Esophagus mucosa (tissue), 1 donor: Measurements from ENCODE around the gene RALB. TPM values are rescaled to one million over a fixed set of nuclear protein-coding genes. Genes with fewer than 3 reads are reported as not detected.
A peak's percentile ranks its signal among the peaks of the same experiment; 100 is the strongest.
"Not testable (repeated sequence)": the region's sequence is repeated elsewhere in the genome, so short reads cannot be mapped to it uniquely, and the experiment has no call there.

Experiments
- ATAC-seq: fragments of 200-7000 bp; cut with Tn5 transposase; one replicate; pipeline ENCODE4 v1.9.1; 2020
- total RNA-seq: library from RNA; stranded (reverse); gene quantifications from one replicate; pipeline ENCODE4 v1.2.4, GENCODE V29; 2023
- donor health status: DM: yes; HTN: yes; CAD: no.

Gene RALB
- total RNA-seq, 1 donor from 2014 or later, result 81.2 TPM

DNA sequence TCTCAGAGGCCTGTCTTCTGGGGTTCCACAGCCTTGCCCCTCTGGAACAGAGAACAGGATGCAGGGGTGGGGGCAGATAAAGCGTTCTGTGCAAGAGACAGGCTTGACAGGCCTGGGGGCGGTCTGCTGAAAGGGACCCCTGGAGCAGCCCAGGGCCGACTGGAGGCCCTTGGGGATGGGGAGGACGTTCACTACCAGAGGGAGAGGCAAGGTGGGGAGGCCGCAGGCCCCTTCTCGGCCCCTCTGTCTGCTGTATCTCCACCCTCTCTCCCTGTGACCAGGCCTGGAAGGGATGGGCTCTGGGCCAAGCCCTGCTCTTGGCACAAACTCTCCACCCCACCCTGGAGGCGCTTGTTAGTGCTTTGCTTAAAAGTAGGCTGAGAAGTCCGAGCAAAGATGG is 66.0 kb downstream of the RALB start:
- no peak for ATAC-seq

DNA sequence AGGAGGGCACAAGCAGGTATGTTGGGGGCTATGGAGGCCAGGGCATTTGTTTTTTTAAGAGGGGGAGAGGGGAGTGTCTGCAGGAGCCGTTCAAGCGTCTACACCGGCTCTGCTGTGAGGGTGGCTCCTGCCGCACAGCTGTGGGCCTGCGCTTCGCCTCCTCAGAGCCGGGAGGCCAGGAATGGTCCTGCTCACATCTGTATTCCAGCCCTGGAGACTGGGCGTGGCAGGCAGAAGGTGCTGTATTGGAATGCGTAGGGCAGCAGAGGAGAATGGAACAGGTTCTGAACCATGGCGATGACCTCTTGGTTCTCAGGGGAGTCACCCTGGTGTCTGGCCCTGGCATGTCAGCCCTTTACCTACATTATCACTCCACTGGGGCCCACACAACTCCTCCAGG is 66.5 kb downstream of the RALB start:
- ATAC-seq, result no peak

DNA sequence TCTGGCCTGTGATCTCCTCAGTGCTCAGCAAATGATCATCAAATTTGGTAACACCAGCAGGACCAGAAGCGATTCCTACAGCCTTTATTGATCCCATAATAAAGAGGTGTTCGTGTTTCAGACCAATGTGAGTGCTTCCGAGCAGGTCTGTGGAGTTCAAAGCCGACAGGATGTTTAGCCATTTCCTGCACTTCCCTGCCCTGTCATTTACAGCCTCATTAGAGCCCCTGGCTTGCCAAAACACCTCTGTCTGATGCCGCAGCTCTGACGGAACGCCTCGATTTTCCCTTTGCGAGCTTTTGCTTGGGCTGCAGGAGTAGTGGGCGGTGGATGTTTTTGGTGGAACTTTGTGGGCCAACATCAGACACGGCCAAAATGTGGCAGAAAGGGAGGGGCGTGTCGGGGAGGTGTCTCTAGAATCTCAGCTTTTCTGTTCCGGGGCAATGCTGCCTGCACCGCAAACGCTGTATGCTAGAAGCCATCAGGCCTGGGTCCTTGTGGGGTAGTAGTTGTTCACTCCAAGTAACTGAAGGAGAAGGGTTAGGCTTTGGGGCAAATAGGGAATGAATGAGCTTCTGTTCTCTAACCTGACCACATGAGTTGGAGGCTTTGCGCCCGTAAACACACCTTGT is 67.2 kb downstream of the RALB start:
- no peak for ATAC-seq

DNA sequence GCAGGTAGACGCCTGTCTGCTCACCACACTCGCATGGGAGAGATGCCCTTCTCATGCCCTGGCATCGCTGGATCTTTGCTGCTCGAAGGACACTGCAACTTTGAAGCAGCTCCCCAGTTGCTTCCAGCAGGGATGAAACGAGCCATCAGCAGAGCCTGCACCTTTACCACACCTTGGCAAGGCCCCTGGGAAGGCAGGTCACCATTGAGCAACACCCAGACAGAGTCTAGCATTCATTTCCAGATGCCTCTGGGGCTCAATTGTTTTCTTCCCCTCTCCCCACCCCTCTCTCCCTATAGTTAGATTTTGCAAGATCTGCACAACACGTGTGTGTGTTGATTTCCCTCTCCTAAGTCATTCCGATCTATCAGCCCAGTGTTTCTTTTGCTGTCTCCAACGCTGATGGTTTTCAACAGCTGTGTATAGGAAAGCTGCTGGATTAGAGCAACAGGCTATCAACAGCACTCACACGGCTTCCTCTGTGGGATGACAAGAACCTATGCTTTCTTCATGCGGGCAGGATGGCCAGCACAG is 67.7 kb downstream of the RALB start:
- ATAC-seq, result peak; percentile 79

DNA sequence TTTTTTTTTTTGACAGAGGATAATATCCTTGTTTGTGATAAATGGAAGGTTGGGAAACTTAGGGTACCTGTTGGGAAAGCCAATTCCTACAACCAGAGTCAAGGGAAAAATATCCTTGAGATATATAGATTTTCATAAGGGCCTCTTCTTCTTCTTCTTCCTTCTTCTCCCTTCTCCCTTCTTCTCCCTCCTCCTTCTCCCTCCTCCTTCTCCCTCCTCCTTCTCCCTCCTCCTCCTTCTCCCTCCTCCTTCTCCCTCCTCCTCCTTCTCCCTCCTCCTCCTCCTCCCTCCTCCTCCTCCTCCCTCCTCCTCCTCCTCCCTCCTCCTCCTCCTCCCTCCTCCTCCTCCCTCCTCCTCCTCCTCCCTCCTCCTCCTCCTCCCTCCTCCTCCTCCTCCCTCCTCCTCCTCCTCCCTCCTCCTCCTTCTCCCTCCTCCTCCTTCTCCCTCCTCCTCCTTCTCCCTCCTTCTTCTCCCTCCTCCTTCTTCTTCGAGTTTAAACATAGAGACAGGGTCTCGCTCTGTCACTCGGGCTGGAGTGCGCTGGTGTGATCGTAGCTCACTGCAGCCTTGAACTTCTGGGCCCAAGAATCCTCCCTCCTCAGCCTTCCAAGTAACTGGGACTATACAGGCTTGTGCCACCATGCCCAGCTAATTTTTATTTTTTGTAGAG is 68.4 kb downstream of the RALB start:
- not testable (repeated sequence) for ATAC-seq

DNA sequence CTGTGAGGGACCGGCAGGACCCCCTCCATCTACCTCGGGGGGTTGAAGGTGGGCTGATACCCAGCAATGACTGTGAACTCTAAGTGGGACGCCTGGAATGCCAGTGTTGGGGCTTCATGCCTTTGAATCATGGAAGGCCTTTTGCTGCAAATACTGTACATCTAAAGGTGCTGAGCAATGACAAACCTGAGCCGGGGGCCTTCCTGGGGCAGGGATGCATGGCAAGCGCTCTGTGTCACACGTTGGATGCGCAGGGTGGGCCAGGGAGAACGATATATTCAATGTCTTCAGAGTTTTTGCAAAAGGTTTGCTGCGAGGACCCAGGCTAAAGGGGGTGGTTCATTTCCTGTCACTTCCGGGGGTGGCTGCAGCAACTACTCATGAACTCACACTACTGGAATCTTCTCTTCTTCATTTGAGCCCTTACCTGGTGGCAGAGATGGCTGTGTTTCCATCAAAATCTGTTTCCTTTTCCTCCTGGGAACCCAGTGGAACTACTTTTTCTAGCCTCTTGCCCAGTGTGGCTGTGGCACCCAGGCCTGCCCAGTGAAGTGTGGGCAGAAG is 69.2 kb downstream of the RALB start:
- ATAC-seq, result no peak

DNA sequence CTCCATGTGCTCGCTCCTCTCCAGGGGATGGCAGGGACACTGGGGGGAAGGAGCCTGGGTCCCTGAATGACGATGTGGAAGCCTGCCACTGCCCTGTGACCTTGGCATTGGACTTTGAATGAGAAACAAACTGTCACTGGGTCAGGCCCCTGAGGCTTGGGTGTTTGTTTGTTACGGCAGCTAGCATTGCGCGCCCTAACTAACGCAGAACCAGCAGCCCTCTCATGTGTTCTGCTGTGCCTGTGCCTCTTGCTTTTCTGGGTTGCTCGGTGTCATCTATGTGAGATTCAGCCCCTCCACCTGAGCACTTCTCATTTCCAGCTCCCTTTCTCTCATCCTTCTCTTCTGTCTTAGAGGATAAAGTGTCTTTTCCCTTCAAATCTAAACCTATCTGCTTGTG is 69.7 kb downstream of the RALB start:
- no peak for ATAC-seq

DNA sequence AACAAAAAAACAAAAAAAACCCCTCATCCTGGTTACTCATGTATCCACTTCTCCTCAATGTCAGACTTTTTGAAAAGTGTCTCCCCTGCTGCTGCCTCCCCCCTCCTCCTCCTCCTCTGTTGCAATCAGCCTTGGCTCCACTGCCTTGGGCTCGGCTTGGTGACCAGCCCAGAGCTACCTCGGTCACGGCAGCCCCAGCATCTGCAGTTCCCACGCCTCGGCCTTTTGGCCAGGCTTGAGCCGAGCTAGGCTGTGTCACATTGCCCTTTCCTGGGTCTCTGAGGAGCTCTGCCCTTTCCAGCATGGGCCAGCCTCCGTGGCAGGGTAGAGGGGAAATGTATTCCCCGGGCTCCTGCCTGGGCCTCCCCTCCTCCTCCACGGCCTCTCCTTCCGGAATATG is 70.6 kb downstream of the RALB start:
- ATAC-seq, result no peak

DNA sequence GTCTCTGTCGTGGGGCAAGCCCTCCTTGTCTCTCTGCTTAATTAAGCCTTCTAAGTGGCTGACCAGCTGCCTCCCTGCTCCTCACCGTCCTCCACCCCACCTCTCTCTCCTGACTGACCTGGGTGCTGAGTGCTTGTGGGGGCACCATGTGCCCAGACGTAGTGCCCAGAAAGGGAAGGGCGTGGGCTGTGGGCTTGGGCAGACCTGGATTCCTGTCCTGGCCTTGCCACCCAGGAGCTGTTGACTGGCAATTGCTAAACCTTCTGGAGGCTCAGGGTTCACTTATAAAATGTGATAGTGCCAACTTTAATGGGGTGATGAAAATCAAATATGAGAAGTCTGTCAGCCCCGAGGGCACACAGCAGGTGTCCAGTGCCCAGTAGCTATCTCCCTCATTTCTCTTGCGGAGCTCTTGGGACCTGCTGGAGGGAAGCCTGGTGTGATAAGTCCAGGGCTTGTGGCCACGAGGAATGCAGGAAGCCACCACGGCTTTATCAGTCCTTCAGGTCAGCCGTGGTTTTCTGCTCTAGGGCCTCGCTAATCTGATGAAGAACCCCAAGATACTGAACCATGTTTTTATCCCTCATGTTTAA is 71.3 kb downstream of the RALB start:
- ATAC-seq, result no peak

DNA sequence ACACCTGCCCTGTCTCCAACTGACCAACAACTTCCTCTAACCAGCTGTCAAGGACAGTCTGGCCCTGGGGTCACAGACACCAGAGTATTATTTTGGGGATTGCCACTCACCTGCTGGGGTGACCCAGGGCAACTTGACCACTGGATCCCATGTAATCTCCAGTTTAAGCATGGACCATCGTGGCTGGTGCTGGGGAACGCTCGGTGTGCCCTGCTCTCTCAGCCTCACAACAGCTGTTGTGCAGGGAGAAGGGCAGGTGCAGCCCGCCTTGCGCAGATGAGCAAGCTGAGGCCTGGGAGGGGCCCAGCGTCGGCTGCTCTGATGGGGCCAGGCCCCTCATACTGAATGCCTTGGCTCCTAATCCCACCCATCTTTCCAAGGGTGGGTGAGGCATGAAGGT is 72.3 kb downstream of the RALB start:
- no peak for ATAC-seq

DNA sequence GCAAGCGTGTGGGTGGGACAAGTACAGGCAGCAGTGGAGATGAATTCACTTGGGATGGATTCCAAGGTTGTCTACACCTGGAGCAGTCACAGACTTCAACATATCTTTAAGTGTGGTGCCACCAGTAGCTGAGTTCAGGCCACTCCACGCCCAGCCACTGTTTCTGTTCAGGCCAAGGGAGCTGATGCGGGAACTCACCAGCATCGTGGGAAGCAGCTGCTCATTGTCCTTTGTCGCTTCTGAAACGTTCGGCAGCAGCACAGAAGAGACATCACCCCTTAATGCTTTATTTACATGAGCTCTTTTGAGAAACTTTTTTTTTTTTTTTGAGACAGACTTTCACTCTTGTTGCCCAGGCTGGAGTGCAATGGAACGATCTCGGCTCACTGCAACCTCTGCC is 73.4 kb downstream of the RALB start:
- ATAC-seq, result no peak

DNA sequence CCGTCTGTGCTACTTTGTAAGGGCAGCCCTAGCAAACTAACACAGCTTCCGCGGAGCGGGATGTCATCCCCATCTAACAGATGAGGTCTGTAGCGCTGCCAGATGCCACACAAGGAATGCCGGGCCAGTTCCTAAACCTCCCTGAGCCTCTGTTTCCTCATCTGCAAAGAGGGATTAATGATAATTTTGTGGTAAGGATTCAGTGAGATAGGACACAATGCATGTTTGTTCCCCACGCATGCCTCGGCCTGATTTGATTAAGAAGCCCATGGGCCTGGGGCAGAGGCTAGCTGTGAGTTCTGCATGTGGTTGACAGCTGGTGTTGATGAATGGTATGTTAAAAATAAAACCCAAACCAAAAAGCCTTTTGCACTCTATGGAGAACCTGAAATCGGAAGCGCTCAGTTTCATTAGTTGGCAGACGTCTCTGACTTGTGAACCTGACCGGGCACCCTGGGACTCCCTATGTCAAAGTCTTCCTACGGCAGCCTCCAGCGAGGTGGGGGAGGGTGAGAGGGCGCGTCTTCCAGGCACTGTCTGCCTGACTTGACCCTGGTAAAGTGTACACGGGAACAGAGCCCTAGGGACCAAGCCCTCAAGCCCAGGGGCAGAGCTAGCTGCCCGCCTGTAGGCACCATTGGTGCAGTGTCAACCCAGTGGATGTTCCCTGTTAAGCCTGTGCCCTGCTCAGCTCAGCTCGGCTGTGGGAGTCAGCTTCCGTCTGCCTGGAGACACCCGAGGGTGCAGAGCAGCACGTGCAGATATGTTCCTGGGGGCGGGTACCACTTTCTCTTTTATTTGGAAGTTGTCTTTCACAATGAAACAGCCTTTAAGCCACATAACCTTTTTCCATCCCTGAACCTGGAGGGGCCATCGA is 78.5 kb downstream of the RALB start:
- ATAC-seq, result peak; percentile 50

DNA sequence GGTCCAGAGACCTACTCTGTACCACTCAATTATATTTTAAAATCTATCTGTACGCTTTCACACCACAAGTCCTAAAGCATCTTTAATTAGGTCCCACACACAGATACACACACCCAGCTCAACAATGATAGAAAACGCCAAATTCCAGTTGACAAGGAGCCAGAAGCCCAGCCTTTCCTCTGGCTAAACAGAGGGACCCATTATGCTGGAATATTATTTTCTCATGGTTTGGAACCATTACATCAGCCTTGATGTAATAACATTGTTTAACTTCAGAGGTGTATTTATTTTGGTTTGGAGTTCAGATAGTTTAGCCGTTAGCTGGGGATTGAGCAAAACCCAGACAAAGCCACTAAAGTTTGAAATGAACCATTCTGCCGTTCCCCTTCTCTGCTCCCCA is 79.3 kb downstream of the RALB start:
- no peak for ATAC-seq

DNA sequence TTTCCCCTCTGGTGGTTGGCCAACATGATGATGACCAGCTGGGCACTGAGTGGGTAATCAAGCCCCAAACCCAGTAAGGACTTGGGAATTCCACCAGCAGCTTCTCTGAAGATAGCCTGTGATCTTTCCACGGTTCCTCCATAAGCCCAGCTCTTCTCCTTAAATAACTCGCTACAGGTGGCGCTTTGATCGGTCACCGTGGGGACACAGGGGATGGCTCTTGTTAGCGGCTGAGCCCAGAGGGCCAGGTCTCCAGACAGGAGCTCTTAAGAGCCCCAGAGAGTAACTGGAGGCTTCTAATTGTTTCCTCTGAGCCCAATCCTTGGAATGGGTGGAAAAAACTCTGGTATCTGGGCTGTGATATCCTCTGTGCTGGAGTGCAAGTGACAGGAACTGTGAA is 79.7 kb downstream of the RALB start:
- no peak for ATAC-seq

DNA sequence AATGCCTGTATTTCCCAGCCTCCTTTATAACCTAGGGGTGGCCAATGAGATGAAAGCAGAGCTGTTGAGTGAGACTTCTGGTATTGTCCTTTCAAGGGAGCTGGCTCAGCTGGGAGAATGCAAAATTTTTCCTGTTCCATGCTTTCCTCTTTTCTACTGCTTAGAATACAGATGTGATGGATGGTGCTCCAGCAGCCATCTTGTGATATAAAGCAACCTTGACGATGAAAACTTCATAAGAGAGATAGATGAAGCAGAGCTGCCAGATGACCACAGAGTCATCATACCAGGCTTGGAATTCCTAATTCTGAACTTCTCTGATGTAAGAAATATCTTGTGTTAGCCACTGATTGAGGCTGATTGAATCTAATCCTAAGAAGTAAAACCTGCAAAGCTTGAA is 81.4 kb downstream of the RALB start:
- no peak for ATAC-seq

DNA sequence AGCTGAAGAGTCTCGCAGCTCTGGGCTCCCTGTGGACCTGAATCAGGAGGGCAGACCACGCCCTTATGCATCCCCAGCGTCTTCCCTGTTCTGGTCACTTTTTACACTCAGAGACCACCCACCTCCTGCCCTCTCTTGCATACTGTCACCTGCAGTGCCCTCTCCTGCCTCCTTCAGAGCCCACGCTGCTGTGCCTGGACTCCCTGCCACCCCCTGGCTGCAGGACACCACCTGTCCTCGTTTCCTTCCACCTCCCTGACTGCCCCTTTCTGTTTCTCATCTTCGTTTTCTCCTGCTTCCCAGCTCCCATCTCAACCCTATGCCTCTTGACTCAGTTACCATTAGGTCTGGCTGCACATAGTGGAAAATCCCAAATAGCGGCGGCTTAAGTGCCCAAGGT is 84.1 kb downstream of the RALB start:
- ATAC-seq, result no peak

DNA sequence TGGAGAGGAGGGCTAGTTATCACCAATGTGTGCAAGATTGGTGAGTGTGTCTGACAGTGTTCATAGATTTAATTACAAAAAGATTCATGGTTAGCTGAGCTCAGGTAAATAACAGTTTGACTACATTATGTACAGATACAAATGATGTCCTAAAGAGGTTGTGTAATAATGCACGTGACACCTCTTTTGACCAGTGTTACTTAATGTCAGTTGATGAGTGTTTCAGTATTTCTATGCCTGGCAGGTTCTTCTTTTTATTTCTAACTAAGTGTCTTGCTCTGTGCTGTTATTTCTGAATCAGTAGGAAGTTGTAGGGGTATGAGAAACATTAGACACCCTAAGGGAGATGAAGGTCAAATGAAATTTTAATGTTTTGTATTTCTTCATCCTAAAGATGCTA is 85.4 kb downstream of the RALB start:
- peak; percentile 25 for ATAC-seq

DNA sequence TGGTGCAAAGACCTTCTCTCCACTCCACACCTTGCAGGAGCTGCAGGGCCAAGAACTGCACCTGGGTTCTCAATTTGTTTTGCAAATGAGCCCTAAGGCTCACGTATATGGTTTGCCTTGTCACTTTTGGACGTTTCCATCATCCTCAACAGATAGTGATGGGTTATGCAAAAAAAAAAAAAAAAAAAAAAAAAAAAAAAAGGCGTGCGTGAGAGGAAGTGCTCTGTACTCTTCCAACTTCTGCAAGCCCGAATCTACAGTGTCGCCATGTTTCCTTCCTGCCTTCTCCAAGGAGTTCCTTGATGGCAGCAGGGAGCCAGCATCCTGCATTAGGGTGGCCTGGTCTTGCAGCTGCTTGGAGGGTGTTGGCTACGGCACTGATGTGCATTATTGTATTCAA is 89.3 kb downstream of the RALB start:
- no peak for ATAC-seq

DNA sequence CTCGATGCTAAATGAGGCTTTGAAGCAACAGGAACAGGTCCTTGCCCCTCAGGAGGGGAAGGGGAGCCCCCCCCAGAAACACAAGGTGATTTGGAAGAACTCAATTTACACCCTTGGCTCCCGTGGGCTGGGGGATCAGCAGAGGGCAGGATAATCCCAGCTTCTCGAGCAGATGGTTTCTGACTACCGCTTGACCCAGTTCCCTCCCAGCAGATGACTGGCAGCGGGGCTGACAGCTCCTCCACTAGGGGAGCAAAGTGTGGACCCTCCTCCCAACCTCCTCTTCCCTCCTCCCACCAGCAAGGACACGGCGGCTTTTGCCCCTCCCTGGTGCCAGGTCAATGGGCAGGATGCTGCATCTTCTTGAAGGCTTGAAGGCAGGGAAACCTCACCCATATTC is 89.8 kb downstream of the RALB start:
- ATAC-seq, result no peak

DNA sequence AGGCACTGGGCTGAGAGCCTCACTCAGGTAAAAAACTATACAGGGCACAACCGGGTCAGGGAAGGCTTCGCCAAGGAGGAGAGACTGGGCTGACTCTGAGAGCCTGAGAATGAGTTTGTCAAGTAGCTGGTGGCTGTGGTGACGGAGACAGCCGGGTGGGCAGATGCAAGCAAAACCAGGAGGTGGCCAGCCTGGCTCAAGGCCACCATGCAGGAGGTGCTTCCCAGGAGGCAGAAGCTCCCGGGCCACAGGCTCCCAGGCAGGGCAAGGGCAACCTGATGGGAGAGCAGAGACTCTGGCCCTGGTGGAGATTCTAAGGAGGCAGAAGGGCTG is 90.4 kb downstream of the RALB start:
- no peak for ATAC-seq

DNA sequence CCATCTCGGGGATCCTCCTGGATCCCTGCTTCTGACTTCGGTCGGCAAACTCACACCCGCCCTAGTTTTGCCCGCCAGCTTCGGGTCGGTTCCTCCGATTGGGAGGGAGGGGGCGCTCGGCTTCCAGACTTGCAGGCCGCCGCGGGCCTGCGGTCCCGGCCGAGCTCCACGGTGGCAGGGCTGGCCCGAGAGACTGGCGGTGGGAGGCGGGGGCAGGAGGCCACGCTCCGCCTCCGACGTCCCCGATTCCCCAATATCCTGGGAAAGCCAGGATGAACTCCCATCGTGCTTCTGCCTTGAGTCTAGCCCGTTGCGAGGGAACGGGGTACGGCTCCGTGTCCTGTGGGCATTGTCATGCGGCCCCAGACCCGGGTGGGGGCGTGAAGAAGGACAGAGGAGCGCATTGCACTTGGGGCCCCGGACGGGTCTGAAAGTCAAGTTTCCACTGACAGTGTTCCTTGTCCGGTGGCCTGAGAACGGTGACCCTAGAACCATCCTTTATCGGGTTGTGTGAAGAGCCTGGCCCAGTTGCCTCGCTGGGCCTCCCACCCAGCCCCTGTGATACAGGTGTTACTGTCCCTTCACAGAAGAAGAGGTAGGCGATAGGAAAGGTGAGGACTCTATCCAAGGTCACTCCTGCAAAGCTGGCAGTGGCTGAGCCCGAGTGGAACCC is 90.9 kb downstream of the RALB start:
- ATAC-seq, result peak; percentile 67
